NCI-H146 treated with DMSO at 0.1 percent for 48 hours (cell line): ENCODE measurements around the gene TRAPPC3.
"Not testable (repeated sequence)": the region's sequence is repeated elsewhere in the genome, so short reads cannot be mapped to it uniquely, and the experiment has no call there.

Experiments
- DNase-seq: peaks from one replicate; lab custom pipeline; 2025; ENCODE audit not compliant: unreplicated experiment; lab: John Stamatoyannopoulos, UW

Gene TRAPPC3

DNA sequence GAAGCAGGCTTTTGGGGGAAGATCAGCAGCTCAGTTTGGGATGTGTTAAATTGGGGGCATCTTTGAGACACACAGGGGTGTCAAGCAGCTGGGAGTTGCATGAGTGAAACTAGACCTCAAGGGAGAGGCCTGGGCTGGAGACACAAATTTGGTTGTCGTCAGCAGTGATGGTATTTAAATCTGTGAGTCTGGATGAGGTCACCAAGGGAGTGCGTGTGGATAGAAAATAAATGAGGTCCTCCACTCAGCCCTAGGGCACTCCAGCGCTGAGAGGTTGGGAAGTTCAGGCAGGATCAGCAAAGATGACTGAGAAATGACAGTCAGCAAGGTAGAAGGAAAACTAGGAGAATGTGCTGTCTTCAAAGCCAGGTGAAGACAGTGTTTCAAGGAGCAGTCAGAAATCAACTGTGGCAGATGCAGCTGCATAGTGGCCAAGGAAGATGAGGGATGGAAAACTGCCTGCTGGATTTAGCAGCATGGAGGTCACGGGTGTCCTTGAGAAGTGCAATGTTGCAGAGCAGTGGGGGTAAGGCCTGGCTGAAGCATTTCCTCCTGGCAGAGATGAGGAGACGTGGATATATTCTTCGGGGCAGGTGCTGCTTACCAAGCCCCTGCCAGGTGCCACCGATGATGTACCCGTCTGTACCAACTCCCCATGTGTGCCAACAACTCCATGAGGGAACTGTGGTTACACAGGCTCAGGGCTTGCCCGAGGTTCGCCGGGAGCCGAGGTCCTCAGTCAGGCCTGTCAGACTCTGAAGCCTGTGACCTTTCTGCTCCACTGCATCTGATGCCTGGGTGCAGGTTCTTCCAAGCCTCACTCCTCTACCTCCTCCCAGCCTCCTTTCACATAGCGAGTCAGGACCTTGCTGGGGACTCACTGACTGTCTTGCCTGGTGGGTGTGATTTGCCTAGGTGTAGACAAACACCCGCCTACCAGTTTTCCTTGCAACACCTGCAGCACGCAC lies 17.9 kb upstream of the TRAPPC3 start:
- DNase-seq = no peak

- no peak for DNase-seq
Observed at GRCh38 chr1:36166136-36166535, 16.9 kb upstream of the TRAPPC3 start.

GRCh38 chr1:36165145-36165544 lies 15.9 kb upstream of the TRAPPC3 start:
- no peak for DNase-seq

GRCh38 chr1:36164361-36164760 lies 15.1 kb upstream of the TRAPPC3 start:
- DNase-seq = no peak

DNA sequence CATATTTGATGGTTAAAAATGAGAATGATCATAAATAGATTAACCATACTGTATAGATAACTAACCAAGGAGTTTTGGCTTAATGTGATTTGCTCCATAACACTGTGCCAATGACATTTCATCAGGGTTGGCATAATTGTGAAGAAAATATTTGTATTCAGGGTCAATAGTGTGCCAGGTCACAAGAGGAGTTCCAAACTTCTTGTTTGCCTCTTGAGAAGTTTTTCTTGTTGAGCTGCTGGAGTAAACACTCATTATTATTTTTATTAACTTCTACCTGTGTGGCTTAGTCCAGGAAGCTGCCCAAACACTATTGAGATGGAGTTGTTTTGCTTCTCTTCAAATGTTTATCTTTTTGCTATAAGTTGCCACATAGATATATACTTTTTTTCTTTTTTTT lies 14.1 kb upstream of the TRAPPC3 start:
- DNase-seq = no peak

DNA sequence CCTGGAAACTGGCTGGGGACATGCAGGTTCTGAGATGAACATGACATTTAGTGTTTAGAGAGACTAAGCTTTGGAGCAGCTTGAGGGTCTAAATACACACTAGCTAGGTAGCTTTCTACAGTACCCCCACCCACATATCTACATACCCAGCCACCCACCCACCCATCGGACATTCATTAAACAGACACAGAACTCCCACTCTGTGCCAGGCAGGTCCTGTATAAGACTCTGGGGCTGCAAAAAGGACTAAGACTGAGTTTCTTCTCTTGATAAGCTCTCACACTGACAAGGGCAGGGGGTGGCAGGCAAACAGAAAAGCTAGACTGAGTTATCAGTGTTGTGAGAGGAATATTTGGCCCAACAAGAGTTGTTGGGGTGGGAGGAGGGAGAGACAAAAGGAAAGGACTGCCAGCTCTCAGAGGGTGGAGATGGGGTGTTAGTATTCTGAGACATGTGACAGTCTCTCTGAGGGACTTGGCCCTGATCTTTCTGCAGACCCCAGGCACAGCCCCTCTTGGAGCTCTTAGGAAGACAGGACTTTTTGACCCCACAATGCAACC lies 13.5 kb upstream of the TRAPPC3 start:
- no peak for DNase-seq

- DNase-seq = no peak
Observed at GRCh38 chr1:36161641-36162531, 12.6 kb upstream of the TRAPPC3 start.

DNA sequence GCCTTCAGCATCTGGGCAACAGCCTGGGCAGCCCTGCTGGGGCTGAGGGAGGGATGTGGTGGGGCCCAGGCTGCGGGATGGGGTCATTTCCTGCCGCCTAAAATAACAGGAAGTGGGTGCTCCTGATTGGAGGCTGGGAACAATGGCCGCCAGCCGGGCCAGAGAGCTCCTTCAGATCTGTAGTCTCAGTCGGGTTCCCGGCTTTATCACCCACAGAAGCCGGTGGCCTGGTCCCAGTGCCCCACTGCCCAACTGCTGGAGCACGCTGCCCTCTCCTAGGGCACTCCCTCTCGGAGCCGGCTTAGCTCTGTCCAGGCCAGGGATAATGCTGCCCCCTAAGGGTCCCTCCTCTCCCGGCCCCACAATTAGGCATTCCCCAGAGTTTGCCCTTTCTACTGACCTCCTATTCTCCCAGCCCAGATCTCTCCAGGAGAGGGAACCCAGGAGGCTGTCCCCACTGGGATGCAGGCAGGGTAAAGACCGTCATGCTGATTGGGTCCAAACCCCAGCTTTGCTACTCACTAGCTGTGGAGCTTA lies 11.7 kb upstream of the TRAPPC3 start:
- no peak for DNase-seq

GRCh38 chr1:36160388-36160948 lies 11.2 kb upstream of the TRAPPC3 start:
- no peak for DNase-seq

DNA sequence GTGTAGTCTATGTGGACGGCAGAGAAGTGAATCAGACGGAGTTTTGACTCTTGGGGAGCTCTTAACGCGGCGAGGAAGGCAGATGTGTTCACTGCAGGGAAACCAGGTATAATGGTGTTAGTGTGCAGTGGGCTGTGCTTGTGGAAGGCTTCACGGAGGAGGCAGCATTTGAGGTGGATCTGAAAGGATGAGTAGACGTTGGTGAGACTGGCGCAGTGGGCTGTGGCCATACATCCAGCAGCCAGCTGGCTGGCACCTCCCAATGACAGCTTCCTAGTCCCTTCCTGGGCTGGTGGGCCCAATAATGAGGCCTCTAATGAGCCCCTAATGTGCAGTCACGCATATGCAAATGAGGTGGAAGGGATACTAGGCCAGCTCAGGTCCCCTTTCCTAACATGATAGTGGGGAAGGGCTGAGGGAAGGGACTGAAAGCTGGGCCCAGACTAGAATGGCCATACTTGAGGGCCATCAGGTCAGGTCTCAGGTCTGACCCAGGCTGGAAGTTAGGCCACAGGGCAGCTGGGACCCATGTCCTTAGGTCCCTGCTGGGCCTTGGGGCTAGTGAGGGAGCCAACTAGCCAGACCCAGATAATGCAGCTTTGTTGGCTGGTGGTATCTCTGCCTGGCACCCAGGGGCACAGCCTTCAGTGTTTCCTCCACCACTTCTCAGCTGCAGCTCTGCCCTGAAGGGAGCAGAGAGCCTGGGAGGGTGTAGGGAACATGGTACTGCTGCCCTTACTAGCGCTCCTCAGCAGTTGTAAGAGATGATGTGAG lies 10.5 kb upstream of the TRAPPC3 start:
- no peak for DNase-seq

DNA sequence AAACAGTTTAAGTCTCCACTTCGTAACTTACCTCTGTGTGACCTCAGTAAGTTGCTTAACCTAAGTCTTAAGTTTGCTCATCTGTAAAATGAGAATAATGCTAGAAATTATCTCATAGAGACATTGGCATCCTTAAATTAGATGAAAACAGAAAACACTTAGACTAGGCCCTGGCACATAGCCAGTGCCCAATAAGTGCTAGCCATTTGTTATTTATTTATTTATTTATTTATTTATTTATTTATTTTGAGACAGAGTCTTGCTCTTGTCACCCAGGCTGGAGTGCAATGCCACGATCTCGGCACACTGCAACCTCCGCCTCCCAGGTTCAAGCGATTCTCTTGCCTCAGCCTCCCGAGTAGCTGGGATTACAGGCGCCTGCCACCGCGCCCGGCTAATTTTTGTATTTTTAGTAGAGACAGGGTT lies 9.6 kb upstream of the TRAPPC3 start:
- not testable (repeated sequence) for DNase-seq

DNA sequence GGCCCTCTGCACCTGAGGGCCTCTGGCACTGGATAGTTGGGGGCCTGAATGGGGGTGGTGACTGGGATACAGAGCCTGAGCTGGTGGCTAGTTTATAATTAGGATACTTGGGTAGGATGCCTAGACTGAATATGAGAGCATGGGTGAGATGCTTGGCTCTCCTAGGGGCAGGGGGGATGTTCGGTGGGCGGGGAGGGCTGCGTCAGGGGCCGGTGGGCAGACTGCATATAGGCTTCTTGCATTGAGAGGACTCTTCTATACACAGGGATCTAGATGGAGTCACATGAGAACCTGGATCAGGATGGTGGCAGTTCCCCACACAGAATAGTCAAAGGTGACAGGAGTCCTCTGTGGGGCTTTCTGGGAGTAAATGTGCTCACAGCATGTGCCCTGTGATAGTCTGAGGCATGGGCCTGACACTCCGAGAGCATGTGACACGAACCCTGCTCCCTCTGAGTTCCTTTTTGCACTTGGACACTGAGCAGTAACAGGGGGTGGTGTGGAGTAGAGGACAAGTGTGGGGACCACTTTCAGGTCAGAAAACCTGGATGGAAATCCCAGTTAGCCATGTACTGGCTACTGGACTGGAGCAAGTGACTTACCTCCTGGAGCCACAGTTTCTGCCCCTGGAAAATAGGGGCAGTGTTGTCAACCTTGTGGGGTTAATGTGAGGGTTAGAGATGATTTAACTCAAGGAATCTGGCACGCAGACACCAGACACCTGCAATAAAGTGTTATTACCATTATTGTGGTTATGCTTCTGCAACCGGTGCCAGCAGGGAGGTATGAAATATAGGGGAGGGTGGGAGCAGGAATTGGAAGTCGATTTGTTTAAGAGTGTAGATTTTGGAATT lies 8.9 kb upstream of the TRAPPC3 start:
- no peak for DNase-seq

- DNase-seq = no peak
Observed at GRCh38 chr1:36157115-36157903, 8.0 kb upstream of the TRAPPC3 start.

GRCh38 chr1:36156329-36157114 lies 7.2 kb upstream of the TRAPPC3 start:
- peak; percentile 25 for DNase-seq

- DNase-seq = peak; percentile 15
Observed at GRCh38 chr1:36155408-36156328, 6.4 kb upstream of the TRAPPC3 start, which contains the start of gene MAP7D1. Gene MAP7D1 (plus strand): TSS chr1:36156160. CDS start chr1:36156418, 258 bp downstream.

- DNase-seq = no peak
Observed at GRCh38 chr1:36154765-36155407, 5.6 kb upstream of the TRAPPC3 start.
